Right lobe of liver (tissue), 4 donors: Measurements from ENCODE around the gene C1QTNF4.

Experiments
- CTCF ChIP-seq, 4 donors: fragments of 200-600 bp in 3 of 4; fragments of 450-650 bp in 1 of 4; IDR thresholded peaks; one replicate each; pipeline versions ENCODE4 v1.5.1 to v1.8.0; 2016 to 2022; ENCODE audit warnings: antibody characterized with exemption in 4 of 4, mild to moderate bottlenecking in 2 of 4
- POLR2A ChIP-seq: fragments of 450-650 bp; IDR thresholded peaks from one replicate; pipeline ENCODE4 v1.6.1; 2017; ENCODE audit warnings: antibody characterized with exemption, mild to moderate bottlenecking
- donor health status: DM: no; HTN: no; CAD: no.
- donor health status: DM: no; HTN: no; CAD: no.
- donor health status: DM: no; HTN: yes; CAD: no.

GRCh38 chr11:47599902-47600301 is 5.7 kb upstream of the C1QTNF4 start:
- TF ChIP-seq CTCF (IDR thresholded peaks at IDR 0.05) (no peak), POLR2A (no peak)
